ENCODE results near the gene CRYBA4. TPM values are rescaled to one million over a fixed set of nuclear protein-coding genes. Genes with fewer than 3 reads are reported as not detected.

Gene CRYBA4
- not detected for total RNA-seq
- under 1 TPM; 0.20 to 0.24 (median 0.22) TPM for polyA plus RNA-seq
- long read RNA-seq, donor 1, result 0 reads
- long read RNA-seq, donor 2, result 0 reads

GRCh38 chr22:26621663-26622062 lies at the start of gene CRYBA4:
Gene CRYBA4, plus strand, starts transcription at chr22:26621963. Its CDS starts 634 bp downstream, at chr22:26622597.
- no peak for TF ChIP-seq CTCF (IDR thresholded peaks at IDR 0.05 in 8 of 11, conservative IDR thresholded peaks at IDR 0.05 in 3 of 11)
- no peak for TF ChIP-seq POLR2A (IDR thresholded peaks at IDR 0.05)
- no peak for TF ChIP-seq POLR2AphosphoS5 (IDR thresholded peaks at IDR 0.05)
- intact Hi-C loops (cut with DNase I; ENCODE audit: low total_unique reads), result no loop called here
- no peaks in the 10 kb centered on the region for H3K27me3 ChIP-seq (replicated peaks in 1 of 7)
- H3K9me3 ChIP-seq, result no peaks in the 10 kb centered on the region
- no peak for DNase-seq
- H3K4me3 ChIP-seq, result no peak within 1 kb of the TSS
- H3K4me1 ChIP-seq, result peaks cover 9 to 36% (median 30%) of the 10 kb centered on the region in 6 donors
- H3K36me3 ChIP-seq, result no peaks in the 10 kb centered on the region
- 83 to 93% (median 89%) methylated on average over 5 to 7 of the region's 7 CpGs for WGBS, 5 donors
- H3K27ac ChIP-seq, result no peak within 1 kb of the TSS

- Histone ChIP-seq H3K4me1 (peaks cover 11 to 100% (median 70%) of the 10 kb centered on the region in 6 donors), H3K27me3 (replicated peaks in 1 of 7) (no peaks in the 10 kb centered on the region), H3K36me3 (peaks cover 0 to 15% (median 2%) of the 10 kb centered on the region in 6 donors), H3K9me3 (no peaks in the 10 kb centered on the region), H3K27ac (peak overlapping the region in 7 of 8 donors; percentile 68 to 88 (median 81)), H3K4me3 (peak overlapping the region in 1 of 8 donors; percentile 25)
- 21 to 52% (median 31%) methylated on average over 10 of the region's 10 CpGs for WGBS, 5 donors
- DNase-seq, result peak; percentile 91
- intact Hi-C loops (cut with DNase I; ENCODE audit: low total_unique reads), result no loop called here
- no peak for TF ChIP-seq CTCF (IDR thresholded peaks at IDR 0.05 in 8 of 11, conservative IDR thresholded peaks at IDR 0.05 in 3 of 11)
- no peak for TF ChIP-seq POLR2A (IDR thresholded peaks at IDR 0.05)
- TF ChIP-seq POLR2AphosphoS5 (IDR thresholded peaks at IDR 0.05), result peak; percentile 29 to 64 (median 44)
Measured at GRCh38 chr22:26573026-26573662, 48.6 kb upstream of the CRYBA4 start.

- peaks cover 12 to 100% (median 72%) of the 10 kb centered on the region in 6 donors for H3K4me1 ChIP-seq
- WGBS, 5 donors, result 78 to 81% (median 79%) methylated on average over 7 of the region's 7 CpGs
- H3K27ac ChIP-seq, result peak overlapping the region in 7 of 8 donors; percentile 68 to 88 (median 81)
Measured at GRCh38 chr22:26574001-26574723, 47.6 kb upstream of the CRYBA4 start.

More at GRCh38 chr22:26574001-26574723, 47.6 kb upstream of the CRYBA4 start:
- intact Hi-C loops (cut with DNase I; ENCODE audit: low total_unique reads), result no loop called here
- H3K9me3 ChIP-seq, result no peaks in the 10 kb centered on the region
- H3K36me3 ChIP-seq, result peaks cover 0 to 15% (median 2%) of the 10 kb centered on the region in 6 donors
- peak; percentile 20 for DNase-seq
- H3K4me3 ChIP-seq, result peak overlapping the region in 1 of 8 donors; percentile 25
- H3K27me3 ChIP-seq (replicated peaks in 1 of 7), result no peaks in the 10 kb centered on the region
- TF ChIP-seq CTCF (IDR thresholded peaks at IDR 0.05 in 8 of 11, conservative IDR thresholded peaks at IDR 0.05 in 3 of 11) (no peak), POLR2AphosphoS5 (IDR thresholded peaks at IDR 0.05) (no peak), POLR2A (IDR thresholded peaks at IDR 0.05) (no peak)
